NCI-H510A treated with DMSO at 0.1 percent for 48 hours (cell line): ENCODE data around the gene ZC3H11A.
"Not testable (repeated sequence)": the region's sequence is repeated elsewhere in the genome, so short reads cannot be mapped to it uniquely, and the experiment has no call there.

Experiments used
- DNase-seq: peaks from one replicate; lab custom pipeline; 2025; lab: John Stamatoyannopoulos, UW

The ZC3H11A gene

GRCh38 chr1:203781962-203782361 lies 13.5 kb upstream of the ZC3H11A start:
- DNase-seq = no peak

GRCh38 chr1:203789966-203790365 lies 5.5 kb upstream of the ZC3H11A start:
- no peak for DNase-seq

GRCh38 chr1:203791498-203791897 lies 3.9 kb upstream of the ZC3H11A start:
- DNase-seq = no peak

GRCh38 chr1:203792486-203792885 lies 2.9 kb upstream of the ZC3H11A start:
- no peak for DNase-seq

- not testable (repeated sequence) for DNase-seq
These were observed 1.9 kb upstream of the ZC3H11A start for GRCh38 chr1:203793561-203793960.

GRCh38 chr1:203794764-203795440 lies 521 bp upstream of the ZC3H11A start:
- no peak for DNase-seq

GRCh38 chr1:203796236-203796605 lies 798 bp downstream of the ZC3H11A start:
- DNase-seq = no peak

- no peak for DNase-seq
These were observed 1.8 kb downstream of the ZC3H11A start for GRCh38 chr1:203797216-203797615.

GRCh38 chr1:203797948-203798655 lies 2.7 kb downstream of the ZC3H11A start:
- DNase-seq = no peak

GRCh38 chr1:203799157-203799556 lies 3.7 kb downstream of the ZC3H11A start:
- no peak for DNase-seq

GRCh38 chr1:203799971-203800370 lies 4.5 kb downstream of the ZC3H11A start:
- DNase-seq = no peak

GRCh38 chr1:203805689-203806088 lies 10.3 kb downstream of the ZC3H11A start:
- no peak for DNase-seq

GRCh38 chr1:203807196-203807595 lies 11.8 kb downstream of the ZC3H11A start:
- DNase-seq = no peak

- DNase-seq = no peak
These were observed 18.3 kb downstream of the ZC3H11A start for GRCh38 chr1:203813581-203814341.

GRCh38 chr1:203818399-203818798 lies 23.0 kb downstream of the ZC3H11A start:
- no peak for DNase-seq

- no peak for DNase-seq
These were observed 27.9 kb downstream of the ZC3H11A start for GRCh38 chr1:203823306-203823705.

- no peak for DNase-seq
These were observed 30.8 kb downstream of the ZC3H11A start for GRCh38 chr1:203826175-203826574.

GRCh38 chr1:203828002-203828401 lies 32.6 kb downstream of the ZC3H11A start:
- DNase-seq = no peak

GRCh38 chr1:203828503-203828902 lies 33.1 kb downstream of the ZC3H11A start:
- no peak for DNase-seq

- not testable (repeated sequence) for DNase-seq
These were observed 33.8 kb downstream of the ZC3H11A start for GRCh38 chr1:203829247-203829646.

- DNase-seq = no peak
These were observed 40.1 kb downstream of the ZC3H11A start for GRCh38 chr1:203835476-203835875.

GRCh38 chr1:203839081-203839480 lies 43.7 kb downstream of the ZC3H11A start:
- DNase-seq = no peak

GRCh38 chr1:203840208-203840808 lies 44.9 kb downstream of the ZC3H11A start:
- no peak for DNase-seq
